HepG2 (cell line): ENCODE data around the gene SNX3. TPM values are rescaled to one million over a fixed set of nuclear protein-coding genes. Genes with fewer than 3 reads are reported as not detected.

Experiments
- AGO2 ChIP-seq: fragments of 200-400 bp; formaldehyde crosslinking; optimal IDR thresholded peaks from 2 replicates; pipeline ENCODE3; 2017; ENCODE audit warnings: mild to moderate bottlenecking, low read depth, low read length, moderate library complexity
- ARNT ChIP-seq: fragments of 450-650 bp; IDR thresholded peaks from 2 replicates; pipeline ENCODE4 v1.6.1; 2017
- ATRX ChIP-seq: sonication (generic); formaldehyde crosslinking; IDR thresholded peaks from 2 replicates; pipeline ENCODE4 v1.4.0; 2020; ENCODE audit warnings: missing genetic modification reagents, borderline replicate concordance
- GTF3A ChIP-seq: sonication (generic); formaldehyde crosslinking; conservative IDR thresholded peaks from 2 replicates; pipeline ENCODE4 v1.4.0; 2020; ENCODE audit warnings: mild to moderate bottlenecking, missing genetic modification reagents
- HNF4A ChIP-seq: sonication (generic); formaldehyde crosslinking; IDR thresholded peaks from 2 replicates; pipeline ENCODE4 v1.4.0; 2020; ENCODE audit warnings: missing genetic modification reagents
- HOMEZ ChIP-seq: IDR thresholded peaks from 2 replicates; pipeline ENCODE4 v1.6.1; 2016; ENCODE audit warnings: low read depth
- MED8 ChIP-seq: sonication (generic); formaldehyde crosslinking; IDR thresholded peaks from 2 replicates; pipeline ENCODE4 v1.8.1; 2023; ENCODE audit warnings: mild to moderate bottlenecking, missing genetic modification reagents; ENCODE audit not compliant: insufficient replicate concordance
- PLRG1 ChIP-seq: fragments of 450-650 bp; conservative IDR thresholded peaks from 2 replicates; pipeline ENCODE4 v1.6.1; 2016
- SKI ChIP-seq: fragments of 450-650 bp; IDR thresholded peaks from one replicate; pipeline ENCODE4 v1.6.1; 2018; ENCODE audit warnings: mild to moderate bottlenecking; ENCODE audit not compliant: partially characterized antibody
- SKIL ChIP-seq: sonication (generic); formaldehyde crosslinking; IDR thresholded peaks from 2 replicates; pipeline ENCODE4 v1.8.0; 2022; ENCODE audit warnings: missing genetic modification reagents, mild to moderate bottlenecking, moderate library complexity, borderline replicate concordance
- SMYD3 ChIP-seq: sonication (generic); formaldehyde crosslinking; IDR thresholded peaks from 2 replicates; pipeline ENCODE4 v1.8.1; 2023; ENCODE audit warnings: mild to moderate bottlenecking, missing genetic modification reagents
- TAF1 ChIP-seq: sonication (generic); formaldehyde crosslinking; IDR thresholded peaks from 2 replicates; pipeline ENCODE4 v1.4.0; 2020; ENCODE audit warnings: missing genetic modification reagents
- TBX2 ChIP-seq: sonication (generic); formaldehyde crosslinking; IDR thresholded peaks from 2 replicates; pipeline ENCODE4 v1.5.0; 2020; ENCODE audit warnings: missing genetic modification reagents, mild to moderate bottlenecking, borderline replicate concordance
- ZBTB25 ChIP-seq: IDR thresholded peaks from 2 replicates; pipeline ENCODE4 v1.6.1; 2018; ENCODE audit warnings: missing genetic modification reagents
- ZBTB3 ChIP-seq: sonication (generic); formaldehyde crosslinking; IDR thresholded peaks from 2 replicates; pipeline ENCODE4 v1.4.0; 2020; ENCODE audit warnings: low read depth, mild to moderate bottlenecking, moderate library complexity, missing genetic modification reagents, borderline replicate concordance
- ZNF224 ChIP-seq: sonication (generic); formaldehyde crosslinking; IDR thresholded peaks from 2 replicates; pipeline ENCODE4 v1.5.0; 2020; ENCODE audit warnings: mild to moderate bottlenecking, missing genetic modification reagents
- ZNF329 ChIP-seq: sonication (generic); formaldehyde crosslinking; IDR thresholded peaks from 2 replicates; pipeline ENCODE4 v1.9.0; 2021; ENCODE audit warnings: low read depth, mild to moderate bottlenecking, missing genetic modification reagents
- ZNF367 ChIP-seq: sonication (generic); formaldehyde crosslinking; IDR thresholded peaks from 2 replicates; pipeline ENCODE4 v1.4.0; 2020; ENCODE audit warnings: missing genetic modification reagents, borderline replicate concordance
- ZNF598 ChIP-seq: sonication (generic); formaldehyde crosslinking; IDR thresholded peaks from 2 replicates; pipeline ENCODE4 v1.5.1; 2020; ENCODE audit warnings: mild to moderate bottlenecking, missing genetic modification reagents, borderline replicate concordance
- ZNF615 ChIP-seq: sonication (generic); formaldehyde crosslinking; IDR thresholded peaks from 2 replicates; pipeline ENCODE4 v1.5.0; 2020; ENCODE audit warnings: mild to moderate bottlenecking, missing genetic modification reagents, borderline replicate concordance
- ZNF616 ChIP-seq: sonication (generic); formaldehyde crosslinking; IDR thresholded peaks from 2 replicates; pipeline ENCODE4 v1.5.0; 2020; ENCODE audit warnings: low read depth, mild to moderate bottlenecking, missing genetic modification reagents
- ZNF674 ChIP-seq: sonication (generic); formaldehyde crosslinking; IDR thresholded peaks from 2 replicates; pipeline ENCODE4 v1.5.0; 2020; ENCODE audit warnings: low read depth, mild to moderate bottlenecking, missing genetic modification reagents
- ZNF691 ChIP-seq: sonication (generic); formaldehyde crosslinking; IDR thresholded peaks from 2 replicates; pipeline ENCODE4 v1.4.0; 2020; ENCODE audit warnings: missing genetic modification reagents, low read depth, mild to moderate bottlenecking, borderline replicate concordance
- ZNF713 ChIP-seq: sonication (generic); formaldehyde crosslinking; IDR thresholded peaks from 2 replicates; pipeline ENCODE4 v1.4.0; 2020; ENCODE audit warnings: mild to moderate bottlenecking, missing genetic modification reagents
- ZNF749 ChIP-seq: sonication (generic); formaldehyde crosslinking; IDR thresholded peaks from 2 replicates; pipeline ENCODE4 v1.8.0; 2022; ENCODE audit warnings: mild to moderate bottlenecking, missing genetic modification reagents, moderate library complexity, borderline replicate concordance
- ZNF841 ChIP-seq: sonication (generic); formaldehyde crosslinking; IDR thresholded peaks from 2 replicates; pipeline ENCODE4 v1.8.1; 2023; ENCODE audit warnings: missing genetic modification reagents, borderline replicate concordance
- polyA plus RNA-seq, 8 experiments: library from polyadenylated mRNA; depleted of rRNA in 3 of 8; stranded (reverse) in 7 of 8; unstranded in 1 of 8; fragments of >200 nt; fragmentation: Illumina TruSeq in 4 of 8; extraction: Trizol in 4 of 8; gene quantifications; 2 replicates each; pipeline versions ENCODE4 v1.2.1 to v1.2.3, GENCODE V29; 2011 to 2016; ENCODE audit warnings: low read depth in 4 of 8, missing spikeins in 1 of 8, mixed read lengths in 1 of 8; ENCODE audit not compliant: insufficient read depth in 1 of 8
- total RNA-seq, 5 experiments: library from RNA; depleted of rRNA; stranded (reverse); fragments of >200 nt; fragmentation: Illumina TruSeq; extraction: Trizol; gene quantifications; 2 replicates each; pipeline ENCODE4 v1.2.3, GENCODE V29; 2016; ENCODE audit warnings: low read depth in 1 of 5

SNX3 gene
- total and polyA plus RNA-seq, 2 of the 13 experiments (the other 11 are each of a cell fraction or from before 2014, with no cell fraction given) = 84.9 to 226 TPM

- TF ChIP-seq ZNF367 (CRISPR knock-in tag) (no peak), TBX2 (CRISPR knock-in tag) (peak; percentile 84; the same call in 1 of the 2 replicates), MED8 (CRISPR knock-in tag) (peak; percentile 32), ZBTB25 (peak; percentile 81), AGO2 (no peak), ZNF841 (CRISPR knock-in tag) (no peak), ATRX (no peak), PLRG1 (no peak), ZNF713 (CRISPR knock-in tag) (no peak), SMYD3 (CRISPR knock-in tag) (no peak; the same call in none of the 2 replicates), GTF3A (CRISPR knock-in tag) (no peak), HNF4A (CRISPR knock-in tag) (no peak), SKIL (CRISPR knock-in tag) (peak; percentile 55; the same call in 1 of the 2 replicates), ZNF616 (no peak), SKI (peak; percentile 84), ZNF224 (CRISPR knock-in tag) (peak; percentile 45; the same call in 1 of the 2 replicates), ZNF674 (CRISPR knock-in tag) (no peak), ARNT (no peak), ZNF598 (CRISPR knock-in tag) (no peak), HOMEZ (no peak), TAF1 (peak; percentile 85), ZBTB3 (CRISPR knock-in tag) (no peak), ZNF615 (CRISPR knock-in tag) (no peak), ZNF749 (CRISPR knock-in tag) (no peak), ZNF329 (no peak), ZNF691 (CRISPR knock-in tag) (peak; percentile 53; the same call in 1 of the 2 replicates)
Measured at GRCh38 chr6:108260809-108261569, at the start of gene SNX3 (continued).
